IPS-18c (cell line): ENCODE data around the gene SORCS2.

Experiments
- H3K4me3 ChIP-seq: 2 replicates; pipeline ENCODE4 v1.7.0; 2013; ENCODE audit warnings: low read depth, mild to moderate bottlenecking, low read length, moderate library complexity; ENCODE audit not compliant: insufficient read depth
- H3K9me3 ChIP-seq: one replicate; pipeline ENCODE4 v1.6.1; 2013; ENCODE audit warnings: mild to moderate bottlenecking, low read length, moderate library complexity; ENCODE audit not compliant: control insufficient read depth, insufficient read depth

SORCS2 gene

DNA sequence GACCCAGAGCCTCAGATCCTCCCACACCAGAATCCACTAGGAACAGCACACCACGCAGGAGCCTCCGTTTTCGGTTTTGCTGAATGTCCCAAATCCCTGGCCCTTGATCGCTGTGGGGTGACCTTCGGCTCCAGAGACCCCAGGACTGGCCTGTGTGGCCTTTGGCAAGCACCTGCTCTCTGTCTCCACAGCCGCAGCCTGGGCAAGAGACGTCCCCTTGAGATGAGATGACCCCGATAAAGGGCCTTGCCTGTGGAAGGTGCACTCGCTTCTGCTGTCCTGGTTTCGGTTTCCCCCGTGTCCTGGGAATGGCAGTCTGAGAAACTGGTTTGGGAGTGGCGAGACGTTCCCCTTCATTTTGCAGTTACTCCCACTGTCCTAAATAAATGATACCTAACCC lies 232.8 kb downstream of the SORCS2 start:
- no peak overlapping the region for H3K4me3 ChIP-seq

DNA sequence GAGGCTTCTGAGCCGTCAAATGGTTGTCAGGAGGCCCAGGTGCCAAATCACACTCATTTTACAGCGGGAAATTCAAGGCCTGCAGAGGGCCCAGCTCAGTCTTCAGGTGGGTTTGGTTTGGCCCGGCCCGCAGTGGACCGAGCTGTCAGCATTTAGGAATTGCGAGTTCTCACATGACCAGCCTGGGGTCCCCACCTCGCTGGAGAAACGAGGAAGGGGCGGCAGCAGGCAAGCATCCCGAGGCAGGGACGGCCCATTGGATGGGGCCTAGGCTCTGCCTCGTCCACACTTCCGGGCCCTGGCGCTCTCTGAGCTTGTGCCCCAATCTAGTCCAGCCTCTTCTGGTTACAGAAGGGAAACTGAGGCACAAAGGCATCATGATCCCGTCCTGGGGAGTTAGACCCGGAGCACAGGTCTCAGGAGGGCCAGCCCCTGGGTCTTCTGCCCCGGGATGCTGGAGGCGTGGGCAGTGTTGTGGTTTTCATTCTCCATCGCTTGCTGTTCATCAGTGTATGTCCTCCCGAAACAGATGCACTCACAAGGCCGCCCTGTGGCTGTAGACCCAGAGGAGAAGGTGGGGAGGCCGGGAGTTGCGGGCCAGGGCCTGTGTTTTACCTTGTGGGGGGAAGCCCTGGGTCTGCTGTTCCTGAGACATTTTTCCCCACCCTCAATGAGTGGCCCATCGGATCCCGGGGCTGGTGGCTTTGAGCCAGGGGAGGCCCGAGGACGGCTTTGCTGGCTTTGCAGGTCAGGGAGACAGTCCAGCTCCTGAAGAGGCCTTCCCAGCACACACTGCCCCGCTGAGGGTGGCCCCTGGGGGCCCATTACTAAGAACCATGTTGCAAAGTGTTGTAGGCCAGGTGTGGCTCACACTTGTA lies 233.5 kb downstream of the SORCS2 start:
- no peak overlapping the region for H3K4me3 ChIP-seq
- H3K9me3 ChIP-seq = no peaks in the 10 kb centered on the region

More for the DNA sequence above, 232.8 kb downstream of the SORCS2 start:
- H3K9me3 ChIP-seq = no peaks in the 10 kb centered on the region

DNA sequence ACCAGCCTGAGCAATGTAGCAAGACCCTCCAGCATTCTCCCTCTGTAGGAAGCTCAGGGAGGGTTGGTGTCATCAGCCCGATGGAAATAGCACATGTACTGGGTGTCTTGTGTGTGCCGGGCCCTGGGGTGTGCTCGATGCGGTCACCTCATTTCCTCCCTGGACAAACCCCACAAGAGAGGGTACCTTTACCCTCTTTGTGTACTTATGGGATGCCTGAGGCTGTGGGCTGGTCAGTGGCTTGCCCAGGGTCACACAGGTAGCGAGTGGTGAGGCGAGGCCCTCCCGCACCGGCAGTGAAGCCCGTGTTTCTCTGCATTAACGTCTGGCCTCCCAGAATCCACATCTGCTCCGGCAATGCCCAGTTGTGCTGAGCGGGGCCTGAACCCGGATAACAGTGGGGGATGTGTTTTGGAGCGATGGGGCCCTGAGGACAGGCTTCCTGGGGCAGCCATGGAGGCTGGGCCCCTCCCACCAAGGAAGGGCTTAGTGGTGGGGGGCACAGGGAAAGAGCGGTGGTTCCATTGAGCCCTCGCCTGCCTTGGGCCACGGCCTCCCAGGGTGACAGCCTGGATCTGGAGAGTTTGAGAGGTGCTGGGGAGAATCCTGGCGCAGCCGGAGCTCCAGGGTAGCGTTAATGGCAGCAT lies 234.3 kb downstream of the SORCS2 start:
- Histone ChIP-seq H3K9me3 (no peaks in the 10 kb centered on the region), H3K4me3 (no peak overlapping the region)

DNA sequence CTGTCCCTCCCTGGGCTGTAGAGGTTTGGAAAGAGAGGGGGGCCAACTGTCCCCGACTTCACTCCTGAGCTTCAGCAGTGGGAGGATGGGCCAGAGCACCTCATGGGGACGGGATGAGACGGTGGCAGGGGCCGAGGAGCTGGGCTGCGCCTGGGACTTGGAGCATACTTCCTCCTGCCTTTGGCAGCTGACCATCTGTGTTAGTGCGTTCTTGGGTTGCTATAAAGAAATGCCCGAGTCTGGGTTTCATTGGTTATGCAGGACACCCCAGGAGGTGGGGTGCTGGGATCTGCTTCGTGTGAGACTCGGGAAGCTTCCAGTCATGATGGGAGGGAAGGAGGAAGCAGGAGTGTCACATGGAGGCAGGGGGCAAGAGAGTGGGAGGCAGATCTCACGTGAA lies 235.0 kb downstream of the SORCS2 start:
- Histone ChIP-seq H3K9me3 (no peaks in the 10 kb centered on the region), H3K4me3 (no peak overlapping the region)

DNA sequence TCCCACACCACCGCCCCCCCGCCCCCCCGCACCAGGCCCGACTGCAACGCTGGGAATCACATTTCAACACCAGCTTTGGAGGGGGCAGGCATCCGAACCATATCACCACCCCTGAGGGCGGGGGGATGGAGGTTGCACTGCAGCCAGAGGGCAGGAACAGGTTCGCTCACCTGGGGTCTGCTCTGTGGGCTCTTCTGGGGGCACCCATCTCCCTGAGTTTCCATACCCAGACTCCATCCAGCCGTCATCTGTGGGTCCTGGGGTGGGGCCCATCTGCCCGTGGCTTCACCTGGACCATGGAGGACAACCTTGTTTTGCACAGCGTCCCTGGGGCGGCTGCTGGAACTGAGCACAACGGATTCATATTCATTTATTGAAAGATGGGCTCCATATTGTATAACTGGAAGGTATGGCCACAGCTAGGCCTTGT lies 235.5 kb downstream of the SORCS2 start:
- no peak overlapping the region; the same call in 1 of the 2 replicates for H3K4me3 ChIP-seq
- H3K9me3 ChIP-seq = no peaks in the 10 kb centered on the region

DNA sequence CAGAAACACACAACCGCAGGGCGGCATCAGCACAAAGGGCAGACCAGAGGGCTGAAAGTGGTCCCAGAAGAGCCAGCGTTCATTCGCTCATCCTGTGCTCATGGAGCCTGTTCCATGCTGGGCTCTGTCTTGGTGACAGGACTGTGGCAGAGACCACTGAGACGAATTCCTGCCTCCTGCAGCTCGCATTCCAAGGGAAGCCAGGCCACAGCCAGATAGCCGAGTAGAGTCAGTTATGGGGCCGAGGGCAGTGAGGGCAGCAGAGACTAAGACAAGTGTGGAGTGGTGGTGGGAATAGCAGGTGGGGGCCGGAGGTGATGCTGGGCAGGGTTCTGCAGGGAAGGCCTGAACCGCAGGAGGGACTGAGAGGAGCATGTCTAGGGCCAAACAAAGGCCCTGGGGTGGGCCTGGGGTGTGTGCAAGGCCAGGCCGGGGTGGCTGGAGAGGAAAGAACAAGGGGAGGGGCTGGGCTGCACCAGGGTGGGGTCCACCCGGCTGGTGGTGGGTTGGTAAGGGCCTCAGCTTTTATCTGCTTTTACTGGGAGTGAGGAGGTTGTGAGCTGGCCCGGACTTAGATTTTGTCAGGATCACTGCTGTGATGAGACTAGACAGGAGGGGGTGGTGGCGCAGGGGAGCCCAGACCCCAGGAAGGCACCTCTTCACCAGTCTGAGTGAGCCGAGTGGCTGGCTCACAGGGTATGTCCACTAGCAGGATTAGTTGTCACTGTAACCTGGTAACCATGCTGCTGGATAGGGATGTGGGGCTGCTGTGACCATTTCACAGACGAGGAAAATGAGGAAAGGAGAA lies 236.1 kb downstream of the SORCS2 start:
- Histone ChIP-seq H3K4me3 (no peak overlapping the region; the same call in 1 of the 2 replicates), H3K9me3 (no peaks in the 10 kb centered on the region)

DNA sequence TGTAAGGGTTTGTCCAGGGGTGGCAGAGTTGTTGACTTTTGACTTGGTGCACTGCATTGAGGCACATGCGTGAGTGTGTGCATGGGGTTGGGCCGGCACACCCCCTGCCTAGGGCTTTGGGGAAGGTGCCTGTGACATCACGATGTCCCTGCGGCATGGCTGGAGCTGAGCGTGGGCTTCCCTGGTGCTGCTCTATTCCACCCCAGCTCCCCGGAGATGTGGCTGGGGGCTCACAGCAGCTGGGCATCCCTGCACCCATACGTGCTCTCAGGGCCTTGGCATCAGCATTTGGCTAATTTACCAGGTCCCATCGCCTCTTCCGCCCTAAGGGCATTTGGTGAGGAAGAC lies 236.7 kb downstream of the SORCS2 start:
- Histone ChIP-seq H3K4me3 (no peak overlapping the region), H3K9me3 (no peaks in the 10 kb centered on the region)

DNA sequence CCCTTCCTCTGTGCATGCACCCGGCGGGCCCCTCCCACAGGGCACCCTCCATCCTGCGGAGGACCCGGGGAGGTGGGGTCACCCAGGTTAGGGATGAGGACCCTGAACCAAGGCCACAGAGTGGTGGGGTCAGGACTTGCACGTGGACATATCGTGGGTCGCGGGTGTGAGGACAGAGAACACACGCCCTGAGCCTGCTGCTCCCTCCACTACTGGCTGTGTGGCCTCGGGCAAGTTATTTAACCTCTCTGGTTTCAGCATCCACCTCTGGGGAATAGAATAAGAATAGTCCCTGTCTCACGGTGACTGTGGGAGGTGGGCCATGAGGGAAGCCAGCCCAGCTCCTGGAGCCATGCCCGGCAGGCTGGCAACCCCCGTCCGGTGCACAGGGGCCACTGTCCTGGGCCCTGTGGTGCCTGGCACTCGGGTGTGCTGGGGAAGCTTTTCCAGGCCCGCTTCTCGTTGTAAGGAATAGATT lies 237.3 kb downstream of the SORCS2 start:
- Histone ChIP-seq H3K9me3 (no peaks in the 10 kb centered on the region), H3K4me3 (no peak overlapping the region; the same call in 1 of the 2 replicates)

DNA sequence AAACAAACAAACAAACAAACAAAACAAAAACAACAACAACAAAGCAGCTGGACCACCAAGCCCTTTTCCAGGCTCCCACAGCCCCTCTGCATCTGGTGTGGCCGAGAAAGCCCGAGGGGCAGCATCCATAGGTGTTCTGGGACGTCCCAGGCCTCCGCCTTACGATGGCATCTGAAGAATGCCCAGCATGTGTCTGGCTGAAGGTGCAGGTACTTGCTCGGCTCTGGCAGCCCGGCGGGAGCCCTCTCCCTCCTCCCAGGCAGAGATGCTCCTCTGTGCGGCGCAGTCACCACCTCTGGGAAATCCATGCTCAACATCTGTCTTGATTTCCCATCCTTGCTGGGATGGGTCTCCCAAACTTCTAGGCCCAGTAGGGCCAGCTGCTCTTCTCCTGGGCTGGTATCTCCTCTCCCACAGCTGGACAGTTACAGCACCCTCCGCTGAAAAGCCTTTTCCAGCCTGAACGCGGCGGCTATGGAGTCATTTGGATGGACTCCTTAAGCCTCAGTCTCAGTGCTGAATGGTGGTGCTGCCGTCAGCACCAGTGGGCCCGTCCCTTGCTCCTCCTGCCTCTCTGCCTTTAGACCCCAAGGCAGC lies 238.1 kb downstream of the SORCS2 start:
- H3K4me3 ChIP-seq = no peak overlapping the region

DNA sequence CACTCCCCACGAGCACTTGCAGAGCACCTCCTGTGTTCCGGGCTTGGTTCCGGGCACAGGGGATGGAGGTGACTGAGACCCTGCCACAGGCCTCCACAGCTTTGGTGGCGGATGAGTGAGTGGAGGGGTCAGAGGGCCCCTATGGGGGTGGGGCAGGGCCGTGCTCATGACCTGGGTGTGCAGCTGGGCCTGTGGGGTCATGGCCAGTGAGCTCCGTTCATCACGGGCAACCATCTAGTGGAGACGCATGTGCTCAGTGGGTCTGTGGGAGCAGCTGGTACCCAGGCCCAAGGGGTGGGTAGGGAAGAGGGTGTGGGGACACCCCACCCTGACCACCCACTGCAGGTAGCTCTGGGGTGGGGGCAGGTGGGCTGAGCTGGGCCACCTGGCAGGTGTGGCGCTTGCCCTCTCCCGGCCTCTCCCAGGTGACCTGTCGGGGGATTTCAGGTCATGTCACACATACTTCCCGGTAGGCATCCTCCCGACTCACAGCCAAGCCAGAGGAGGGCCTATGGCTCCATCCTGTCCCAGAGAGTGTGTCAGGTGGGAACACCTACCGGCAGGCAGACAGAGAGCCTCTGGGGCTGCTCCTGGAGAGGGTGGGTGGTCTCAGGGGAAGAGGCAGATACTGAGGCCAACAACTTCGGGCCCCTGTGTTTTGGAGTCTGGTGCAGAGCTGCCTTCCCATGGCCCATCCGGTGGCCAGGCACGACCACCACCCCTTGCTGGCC lies 238.8 kb downstream of the SORCS2 start:
- Histone ChIP-seq H3K9me3 (no peaks in the 10 kb centered on the region), H3K4me3 (no peak overlapping the region)

More for the DNA sequence above, 238.1 kb downstream of the SORCS2 start:
- no peaks in the 10 kb centered on the region for H3K9me3 ChIP-seq

DNA sequence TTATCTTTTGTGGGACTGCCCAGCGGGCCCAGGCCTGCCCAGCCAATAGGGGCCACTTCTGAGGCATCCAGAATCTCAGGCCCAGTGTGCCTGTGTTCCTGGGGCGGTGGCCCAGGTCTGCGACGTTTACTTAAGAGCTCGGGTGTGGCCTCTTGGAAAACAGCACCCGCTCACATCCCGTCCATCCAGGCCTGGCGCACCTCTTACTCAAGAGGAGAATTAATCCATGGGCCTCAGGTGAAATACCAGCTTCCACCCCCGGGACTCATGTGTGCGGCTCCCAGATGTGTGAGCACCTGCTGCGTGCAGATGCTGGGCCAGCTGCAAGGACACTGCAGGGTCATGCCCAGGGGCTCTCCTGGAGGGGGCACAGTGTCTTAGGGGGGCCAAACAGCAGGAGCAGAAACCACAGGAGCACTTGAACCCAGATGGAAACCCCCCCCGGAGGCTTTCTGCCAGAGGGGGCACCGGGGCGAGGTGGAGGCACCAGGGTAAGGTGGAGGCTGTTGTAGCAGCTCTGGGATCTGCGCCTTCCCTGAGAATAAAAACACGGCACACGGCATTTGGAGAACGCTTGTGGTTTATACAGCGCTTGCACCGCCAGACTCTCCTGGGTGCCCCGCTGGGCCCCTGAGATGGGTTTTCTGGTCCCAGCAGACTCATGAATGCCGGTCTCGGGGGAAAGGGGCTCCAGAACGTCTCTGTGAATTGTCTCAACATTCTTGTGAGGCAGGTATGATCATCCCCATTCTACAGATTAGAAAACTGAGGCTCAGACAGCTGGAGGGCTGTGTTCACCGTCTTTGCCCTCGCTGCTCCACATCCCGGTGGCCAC lies 239.6 kb downstream of the SORCS2 start:
- H3K9me3 ChIP-seq = no peaks in the 10 kb centered on the region
- H3K4me3 ChIP-seq = no peak overlapping the region

DNA sequence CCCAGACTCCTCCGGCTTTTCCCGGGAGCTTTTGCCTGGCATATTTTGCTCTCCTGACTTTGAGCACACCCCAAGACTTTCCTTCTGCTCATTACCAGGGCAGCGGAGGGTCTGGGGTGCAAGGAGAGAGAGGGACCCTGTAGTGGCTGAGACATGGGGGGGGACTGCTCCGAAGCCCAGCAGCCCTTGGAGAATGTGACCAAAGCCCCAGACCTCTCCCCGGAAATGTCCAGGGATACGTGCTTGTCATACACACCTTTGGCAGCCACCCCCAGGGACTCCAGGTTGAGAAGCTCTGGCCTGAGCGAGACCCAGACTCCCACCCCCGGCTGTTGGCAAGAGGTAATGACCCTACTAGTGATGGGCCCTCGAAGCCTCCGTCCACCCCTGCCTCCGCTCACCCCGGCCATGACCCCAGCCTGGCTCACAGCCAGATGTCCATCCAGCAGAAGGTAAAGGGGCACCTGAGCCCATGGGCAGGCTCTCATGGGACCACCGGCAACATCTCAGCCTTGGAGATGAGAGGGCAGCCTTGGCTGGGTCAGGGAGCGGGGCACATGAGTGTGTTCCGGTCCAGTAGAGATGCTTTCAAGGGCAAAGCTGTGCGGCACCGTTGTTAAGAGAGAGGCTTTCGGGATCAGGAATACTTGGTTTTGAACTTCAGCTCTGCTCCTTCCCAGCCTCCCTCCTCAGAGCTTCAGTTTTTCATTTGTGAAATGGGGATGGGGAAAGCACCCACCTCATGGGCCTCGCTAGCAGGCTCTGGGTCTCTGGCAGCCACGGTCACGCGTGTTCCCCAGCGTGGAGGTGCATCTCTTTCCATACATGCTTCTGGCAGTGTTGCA lies 240.4 kb downstream of the SORCS2 start:
- Histone ChIP-seq H3K4me3 (no peak overlapping the region), H3K9me3 (no peaks in the 10 kb centered on the region)

DNA sequence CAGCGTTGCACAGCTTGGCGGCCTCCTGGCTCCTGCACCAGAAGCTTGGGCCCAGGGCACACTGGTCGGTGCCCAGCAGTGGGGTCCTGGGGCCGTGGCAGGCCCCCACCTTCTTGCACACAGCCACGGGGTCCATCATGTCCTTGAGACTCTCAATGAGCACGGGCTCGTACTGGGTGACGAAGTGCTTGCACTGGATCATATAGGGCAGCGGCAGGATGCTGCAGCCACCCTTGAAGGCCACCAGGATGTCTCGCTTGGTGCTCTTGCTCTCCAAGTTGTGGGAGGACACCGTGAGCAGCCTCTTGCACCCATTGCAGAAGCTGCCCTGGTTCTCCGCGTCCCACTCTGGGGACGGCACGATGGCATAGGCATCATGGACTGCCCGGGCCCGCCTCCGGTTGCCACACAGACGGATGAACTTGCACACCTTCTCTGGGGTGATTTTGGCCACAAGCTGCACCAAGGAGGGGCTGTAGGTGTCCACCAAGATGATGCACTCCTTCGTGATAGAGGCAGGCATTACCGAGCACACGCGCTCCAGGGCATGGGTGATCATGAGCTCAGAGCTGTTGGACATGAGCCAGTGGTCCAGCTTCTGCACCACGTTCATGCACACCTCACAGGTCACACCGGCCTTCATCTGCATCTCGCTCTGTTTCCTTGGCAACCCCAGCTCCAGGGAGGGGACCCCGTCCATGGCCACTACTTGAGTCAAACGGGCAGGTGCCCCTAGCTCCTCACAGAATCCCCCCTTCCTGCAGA lies 241.2 kb downstream of the SORCS2 start:
- Histone ChIP-seq H3K4me3 (no peak overlapping the region), H3K9me3 (no peaks in the 10 kb centered on the region)

DNA sequence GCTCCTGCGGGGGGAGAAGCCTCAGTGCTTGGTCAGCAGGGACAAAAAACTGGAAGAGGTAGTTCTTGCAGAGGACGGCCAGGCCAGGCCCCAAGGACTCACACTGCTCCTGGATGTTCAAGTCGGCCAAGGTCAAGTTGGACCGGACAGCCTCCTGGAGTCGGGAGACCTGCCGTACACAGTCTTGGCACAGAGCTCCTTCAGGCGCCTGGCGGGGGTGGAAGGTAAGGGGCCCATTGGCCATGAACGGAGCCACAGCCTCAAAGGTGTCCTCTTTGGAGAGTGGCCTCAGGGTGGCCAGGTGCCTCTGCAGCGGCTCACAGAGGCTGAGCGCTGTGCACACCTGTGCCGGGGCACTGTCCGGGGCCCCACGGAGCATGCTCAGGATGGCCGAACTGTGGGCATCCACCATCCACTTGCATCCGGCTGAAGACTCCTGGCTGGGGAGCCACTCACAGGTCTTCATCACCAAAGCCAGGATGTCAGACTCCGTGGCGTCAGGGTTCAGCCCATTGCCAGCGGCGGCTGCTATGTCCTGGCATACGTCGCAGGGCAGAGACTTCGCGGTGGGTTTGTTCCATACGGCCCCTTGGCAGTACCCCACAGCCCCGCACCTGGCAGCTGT lies 241.9 kb downstream of the SORCS2 start:
- Histone ChIP-seq H3K9me3 (no peaks in the 10 kb centered on the region), H3K4me3 (no peak overlapping the region)
